SKM-1 treated with dmso at 0.1 percent for 144 hours (cell line): ENCODE data around the gene AP2A1.
"Not testable (repeated sequence)": the region's sequence is repeated elsewhere in the genome, so short reads cannot be mapped to it uniquely, and the experiment has no call there.

Experiments
- DNase-seq: peaks from one replicate; lab custom pipeline; 2025; ENCODE audit not compliant: unreplicated experiment; lab: John Stamatoyannopoulos, UW

AP2A1 gene

DNA sequence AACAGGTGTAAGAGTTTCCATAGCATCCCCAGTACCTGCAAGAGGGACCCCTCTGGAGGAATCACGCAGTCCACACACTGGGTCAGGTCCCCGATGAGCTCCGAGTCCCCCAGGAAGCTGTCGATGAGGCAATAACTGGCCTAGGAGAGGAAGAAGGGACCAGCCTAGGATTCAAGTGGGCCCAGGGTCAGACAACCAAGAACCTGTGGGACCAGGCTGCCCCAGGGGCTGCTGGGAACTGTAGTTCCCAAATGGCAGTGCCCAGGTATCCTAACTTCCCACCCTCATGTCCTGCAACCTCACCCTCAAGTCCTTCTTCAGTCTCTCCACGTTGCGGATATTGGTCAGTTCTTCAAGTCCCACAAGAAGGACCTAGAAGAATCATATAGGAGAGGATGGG, 44.5 kb downstream of the AP2A1 start:
- DNase-seq, result no peak

DNA sequence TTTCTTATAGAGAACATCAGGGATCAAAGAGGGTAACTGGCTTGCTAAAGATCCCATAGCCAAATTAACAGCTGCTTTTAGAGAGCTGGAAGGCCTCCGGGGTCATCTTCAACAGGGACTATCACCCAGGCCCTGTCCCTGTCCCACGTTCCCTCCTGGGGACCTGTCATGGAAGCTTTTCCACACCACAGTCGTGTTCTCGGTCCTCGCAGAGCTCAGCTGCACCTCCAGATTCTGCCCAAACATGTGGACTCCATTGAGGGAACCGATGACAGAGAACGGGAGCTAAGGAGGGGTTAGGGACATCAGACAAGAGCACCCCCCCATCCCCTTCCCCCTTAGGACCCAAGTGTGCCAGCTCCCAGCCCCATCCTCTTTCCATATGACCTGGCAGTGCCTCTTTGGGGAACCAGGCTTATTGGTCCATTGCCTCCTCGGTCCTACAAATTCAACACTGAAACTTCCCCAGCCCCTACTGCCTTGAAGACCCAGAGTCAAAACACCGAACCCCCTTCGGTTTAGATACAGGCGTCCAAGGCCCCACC, 45.7 kb downstream of the AP2A1 start:
- DNase-seq, result no peak

DNA sequence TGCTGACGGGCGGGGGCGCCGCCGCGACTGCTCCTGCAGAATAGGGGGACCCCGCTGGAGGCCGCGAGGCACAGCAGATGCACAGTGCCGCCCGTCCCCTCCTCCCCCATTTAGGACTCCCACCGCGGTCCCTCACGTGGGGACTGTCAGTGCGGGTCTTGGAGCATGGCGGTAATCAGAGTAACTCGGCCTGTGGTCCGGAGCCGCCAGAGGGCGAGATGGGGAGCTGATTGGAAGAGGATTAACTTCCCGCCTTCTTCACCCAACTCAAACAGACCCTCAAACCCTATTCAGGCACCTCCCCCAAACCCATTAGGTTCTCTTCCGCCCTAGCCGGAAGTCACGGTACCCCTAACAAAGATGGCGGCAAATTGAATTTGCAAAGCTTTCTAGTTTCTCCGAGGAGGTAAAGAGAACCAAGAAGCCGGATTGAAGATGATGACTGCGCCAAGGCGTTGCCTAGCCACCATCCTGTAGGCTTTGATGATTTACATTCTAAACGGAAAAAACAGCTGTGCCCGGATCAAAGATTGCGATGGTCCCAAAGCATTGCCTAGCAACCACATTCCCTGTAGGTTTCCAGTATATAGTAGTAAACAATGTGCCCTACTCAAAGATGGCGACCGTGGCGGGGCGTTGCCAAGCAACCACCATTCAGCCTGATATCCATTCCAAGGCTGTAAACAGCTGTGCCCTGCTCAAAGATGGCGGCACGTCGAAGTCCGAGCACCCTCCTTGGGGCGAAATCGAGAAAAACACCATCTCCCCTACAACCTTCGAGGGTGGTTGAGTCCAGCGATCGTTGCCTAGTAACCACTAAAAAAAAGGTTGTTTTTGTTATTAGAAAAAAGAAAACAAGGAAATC, 46.4 kb downstream of the AP2A1 start, which contains the start of gene FUZ:
FUZ (minus strand) TSS at position 296 of the 865 bp plus-strand sequence; CDS start at position 110, 186 bp downstream.
- no peak for DNase-seq

DNA sequence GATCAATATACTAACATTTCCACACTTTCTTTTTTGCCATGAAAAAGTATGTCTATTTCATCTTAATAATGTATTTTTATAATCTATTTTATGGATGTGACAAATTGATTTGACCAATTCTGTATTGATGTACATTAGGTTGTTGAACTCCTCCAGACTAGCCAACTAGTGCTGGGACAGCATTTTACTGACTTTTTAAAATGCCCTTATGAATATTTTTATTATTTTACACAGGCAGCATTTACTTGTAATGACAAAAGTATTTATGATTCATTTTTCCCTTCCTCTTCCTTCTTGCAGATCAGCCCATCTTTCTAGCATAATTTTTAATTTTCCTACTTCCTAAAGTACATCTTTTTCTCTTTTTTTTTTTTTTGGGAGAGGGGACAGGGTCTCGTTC, 47.2 kb downstream of the AP2A1 start:
- no peak for DNase-seq

DNA sequence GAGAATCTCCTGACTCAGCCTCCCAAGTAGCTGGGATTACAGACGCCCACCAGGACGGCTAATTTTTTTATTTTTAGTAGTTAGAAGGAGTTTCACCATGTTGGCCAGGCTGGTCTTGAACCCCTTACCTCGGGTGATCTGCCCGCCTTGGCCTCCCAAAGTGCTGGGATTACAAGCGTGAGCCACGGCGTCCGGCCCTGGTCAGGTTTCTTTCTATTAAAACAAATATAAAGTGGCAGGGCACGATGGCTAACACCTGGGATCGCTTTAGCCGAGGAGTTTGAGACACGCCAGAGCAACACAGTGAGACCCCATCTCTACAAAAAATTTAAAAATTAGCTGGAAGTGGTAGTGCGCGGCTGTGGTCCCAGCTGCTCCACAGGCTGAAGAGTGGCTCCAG, 49.8 kb downstream of the AP2A1 start:
- no peak for DNase-seq

DNA sequence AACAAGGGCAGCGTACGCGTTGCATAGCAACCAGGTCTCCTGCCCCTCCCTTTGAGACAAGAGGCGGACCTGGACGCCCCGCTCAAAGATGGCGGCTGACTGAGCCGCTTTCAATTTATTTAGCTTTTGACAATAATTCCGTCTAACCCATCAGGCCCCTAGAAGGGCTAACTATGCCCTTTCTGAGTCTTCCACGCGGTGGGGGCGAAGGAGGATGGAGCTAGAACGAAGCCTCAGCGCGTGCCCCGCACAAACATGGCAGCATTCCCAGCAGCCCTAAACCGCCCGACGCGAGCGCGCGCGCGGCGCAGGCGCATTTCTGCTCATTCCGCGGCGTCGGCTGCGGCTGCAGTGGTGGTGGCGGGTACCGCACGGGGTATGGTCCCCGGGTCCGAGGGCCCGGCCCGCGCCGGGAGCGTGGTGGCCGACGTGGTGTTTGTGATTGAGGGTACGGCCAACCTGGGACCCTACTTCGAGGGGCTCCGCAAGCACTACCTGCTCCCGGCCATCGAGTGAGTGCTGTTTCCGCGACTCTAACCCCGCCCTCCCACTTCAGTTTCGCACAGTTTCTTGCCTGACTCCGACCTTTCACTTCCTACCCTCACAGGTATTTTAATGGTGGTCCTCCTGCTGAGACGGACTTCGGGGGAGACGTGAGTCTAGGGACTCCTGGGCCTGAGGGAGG, 51.3 kb downstream of the AP2A1 start, which contains the start of gene MED25:
MED25 (plus strand) TSS at position 326 of the 685 bp plus-strand sequence; CDS start at position 379, 53 bp downstream.
- peak; percentile 63 for DNase-seq

DNA sequence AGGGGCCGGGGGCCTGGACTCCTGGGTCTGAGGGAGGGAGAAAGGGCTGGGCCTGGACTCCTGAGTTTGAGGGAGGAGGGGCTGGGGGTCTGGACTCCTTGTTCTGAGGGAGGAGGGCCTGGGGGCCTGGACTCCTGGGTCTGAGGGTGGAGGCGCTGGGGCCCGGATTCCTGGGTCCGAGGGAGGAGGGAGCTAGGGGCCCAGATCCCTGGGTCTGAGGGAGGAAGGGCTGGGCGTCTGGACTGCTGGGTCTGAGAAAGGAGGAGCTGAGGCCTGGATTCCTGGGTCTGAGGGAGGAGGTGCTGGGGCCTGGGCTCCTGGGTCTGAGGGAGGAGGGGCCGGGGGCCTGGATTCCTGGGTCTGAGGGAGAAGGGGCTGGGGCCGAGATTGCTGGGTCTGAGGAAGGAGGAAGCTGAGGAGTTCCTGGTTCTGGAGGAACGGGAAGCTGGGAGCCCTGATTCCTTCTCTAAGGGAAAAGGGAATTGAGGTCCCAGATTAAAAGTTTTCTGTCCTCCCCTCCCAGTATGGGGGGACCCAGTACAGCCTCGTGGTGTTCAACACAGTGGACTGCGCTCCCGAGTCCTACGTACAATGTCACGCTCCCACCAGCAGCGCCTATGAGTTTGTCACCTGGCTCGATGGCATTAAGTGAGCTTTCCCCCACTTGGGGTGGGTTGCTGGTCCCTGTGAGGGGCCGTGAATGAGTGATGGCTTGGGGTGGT, 52.0 kb downstream of the AP2A1 start:
- no peak for DNase-seq

DNA sequence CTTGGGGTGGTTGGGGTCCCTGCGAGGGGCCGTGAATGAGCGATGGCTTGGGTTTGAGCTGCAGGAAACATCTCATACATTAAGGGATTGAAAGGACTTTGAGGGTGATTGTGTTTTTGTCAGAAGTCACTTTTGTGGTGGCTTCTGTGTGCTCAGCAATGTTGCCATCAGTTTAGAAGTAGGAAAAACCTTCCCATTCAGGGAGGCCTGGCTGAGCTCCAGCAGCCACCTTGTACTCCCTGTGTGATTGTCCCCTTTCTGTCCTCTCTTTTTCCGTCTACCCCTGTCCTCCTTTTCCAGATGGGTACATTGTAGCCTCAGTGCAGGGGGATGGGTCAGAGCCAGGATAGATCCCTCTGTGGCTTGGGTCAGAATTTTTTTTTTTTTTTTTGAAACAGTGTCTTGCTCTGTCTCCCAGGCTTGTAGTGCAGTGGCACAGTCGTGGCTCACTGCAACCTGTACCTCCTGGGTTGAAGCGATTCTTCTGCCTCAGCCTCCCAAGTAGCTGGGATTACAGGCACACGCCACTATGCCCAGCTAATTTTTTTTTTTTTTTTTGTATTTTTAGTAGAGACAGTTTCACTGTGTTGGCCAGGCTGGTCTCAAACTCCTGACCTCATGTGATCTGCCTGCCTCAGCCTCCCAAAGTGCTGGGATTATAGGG, 52.8 kb downstream of the AP2A1 start:
- not testable (repeated sequence) for DNase-seq

DNA sequence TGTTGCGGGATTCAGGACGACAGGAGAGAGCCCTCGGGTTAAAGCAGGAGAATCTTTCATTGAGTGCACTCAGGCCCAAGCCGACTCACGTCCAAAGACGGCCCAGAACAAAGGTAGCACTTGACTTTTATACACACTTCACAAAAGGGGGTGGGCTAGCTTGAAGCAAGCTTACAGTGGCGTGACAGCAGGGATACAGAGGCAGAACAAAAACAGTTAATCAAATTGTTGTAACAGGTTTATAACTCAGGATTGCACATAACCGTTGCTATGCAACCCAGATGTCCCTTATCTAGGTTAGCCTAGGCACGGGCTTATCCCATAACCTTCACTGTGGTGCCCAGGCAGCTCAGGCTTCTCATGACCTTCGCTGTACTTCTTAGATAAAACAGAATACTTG, 53.3 kb downstream of the AP2A1 start:
- DNase-seq, result no peak

DNA sequence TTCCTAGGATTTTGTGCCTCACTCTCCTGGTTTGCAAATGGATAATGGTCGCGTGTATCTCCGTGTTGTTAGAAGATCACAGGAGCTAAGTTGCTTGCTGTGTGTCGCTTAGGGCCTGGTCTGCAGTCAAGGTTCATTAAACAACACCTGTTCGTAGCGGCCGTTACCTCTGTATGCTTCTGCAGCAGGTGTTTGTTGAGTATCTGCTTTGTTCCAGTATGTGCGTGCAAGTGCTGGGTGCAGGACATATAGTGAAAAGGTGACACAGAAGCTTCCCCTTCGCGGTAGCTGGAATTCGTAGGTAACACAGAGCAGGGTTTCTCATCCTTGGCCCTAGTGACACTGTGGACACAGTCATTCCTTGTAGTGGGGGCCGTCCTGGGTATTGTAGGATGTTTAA, 56.7 kb downstream of the AP2A1 start:
- DNase-seq, result no peak

DNA sequence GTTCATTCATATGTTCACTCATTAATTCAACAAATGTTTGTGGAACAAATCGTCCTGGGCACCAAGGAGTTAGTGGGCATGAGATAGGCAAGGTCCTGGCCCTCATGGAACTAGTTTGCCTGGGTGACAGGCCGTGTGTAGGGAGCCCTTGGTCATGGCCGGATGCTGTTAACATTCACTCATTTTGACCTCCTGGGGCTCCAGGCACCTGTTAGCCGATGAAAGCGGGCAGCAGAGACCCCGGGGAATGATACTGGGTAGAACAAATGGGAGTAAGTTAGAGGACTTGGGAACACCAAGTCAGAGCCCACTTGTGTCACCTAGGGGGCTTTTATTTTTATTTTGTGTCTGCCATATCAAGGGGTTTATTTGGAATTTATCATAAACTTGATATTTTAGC, 57.9 kb downstream of the AP2A1 start:
- no peak for DNase-seq

DNA sequence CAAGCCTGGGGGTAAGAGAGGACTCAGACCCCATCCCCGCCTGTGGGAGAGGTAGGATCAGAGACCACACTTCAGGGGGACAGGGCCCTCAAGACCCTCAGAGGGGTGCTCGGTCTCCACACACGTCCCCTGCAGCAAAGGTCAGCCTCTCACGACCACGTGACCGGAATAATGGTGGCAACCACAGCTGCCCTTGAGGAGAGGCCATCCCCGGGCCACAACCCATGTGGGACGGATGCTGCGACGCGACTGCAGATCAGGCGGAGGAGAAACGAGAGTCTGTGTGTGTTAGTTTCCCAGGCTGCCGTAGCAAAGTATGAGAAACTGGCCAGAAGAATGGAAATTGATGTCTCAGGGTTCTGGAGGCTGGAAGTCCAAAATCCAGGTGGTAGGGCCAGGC, 60.2 kb downstream of the AP2A1 start:
- DNase-seq, result no peak

DNA sequence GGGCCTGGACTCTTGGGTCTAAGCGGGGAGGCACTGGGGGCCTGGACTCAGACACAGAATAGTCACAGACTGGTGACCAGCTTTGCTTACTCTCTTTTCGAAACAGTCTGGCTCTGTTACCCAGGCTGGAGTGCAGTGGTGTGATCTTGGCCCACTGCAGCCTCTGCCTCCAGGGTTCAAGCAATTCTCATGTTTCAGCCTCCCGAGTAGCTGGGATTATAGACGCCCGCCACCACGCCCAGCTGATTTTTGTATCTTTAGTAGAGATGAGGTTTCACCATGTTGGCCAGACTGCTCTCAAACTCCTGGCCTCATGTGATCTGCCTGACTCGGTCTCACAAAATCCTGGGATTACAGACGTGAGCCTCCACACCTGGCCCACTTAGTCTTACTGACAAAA, 62.4 kb downstream of the AP2A1 start:
- DNase-seq, result no peak

DNA sequence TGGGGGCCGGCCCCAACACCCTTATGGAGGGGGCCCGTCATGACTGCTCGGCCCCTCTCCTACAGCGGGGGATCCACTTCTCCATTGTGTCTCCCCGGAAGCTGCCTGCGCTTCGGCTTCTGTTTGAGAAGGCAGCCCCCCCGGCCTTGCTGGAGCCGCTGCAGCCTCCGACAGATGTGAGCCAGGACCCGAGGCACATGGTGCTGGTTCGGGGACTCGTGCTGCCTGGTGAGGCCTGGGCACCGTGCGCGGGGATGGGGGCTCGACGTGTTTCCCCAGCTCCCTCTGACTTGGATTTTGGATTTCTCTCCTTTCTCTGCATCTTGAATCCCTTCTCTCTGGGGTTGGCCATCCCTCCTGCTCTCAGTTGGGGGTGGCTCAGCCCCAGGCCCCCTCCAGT, 62.9 kb downstream of the AP2A1 start:
- no peak for DNase-seq

DNA sequence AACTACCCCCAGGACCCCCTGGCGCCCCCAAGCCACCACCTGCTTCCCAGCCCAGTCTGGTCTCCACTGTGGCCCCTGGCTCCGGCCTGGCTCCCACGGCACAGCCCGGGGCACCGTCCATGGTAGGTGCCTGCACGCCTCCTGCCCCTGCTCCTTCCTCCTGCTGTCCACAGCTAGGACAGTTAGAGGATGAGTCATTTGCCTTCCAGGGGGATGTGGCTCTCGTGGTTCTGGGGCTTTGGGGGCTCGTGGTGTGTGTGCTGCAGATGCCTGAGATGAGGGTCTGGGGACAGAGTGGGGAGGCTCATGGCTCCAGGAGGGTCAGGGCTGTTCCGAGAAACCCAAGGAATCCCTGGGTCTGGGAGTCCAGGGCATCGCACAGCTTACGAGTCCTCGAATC, 64.0 kb downstream of the AP2A1 start:
- DNase-seq, result no peak

DNA sequence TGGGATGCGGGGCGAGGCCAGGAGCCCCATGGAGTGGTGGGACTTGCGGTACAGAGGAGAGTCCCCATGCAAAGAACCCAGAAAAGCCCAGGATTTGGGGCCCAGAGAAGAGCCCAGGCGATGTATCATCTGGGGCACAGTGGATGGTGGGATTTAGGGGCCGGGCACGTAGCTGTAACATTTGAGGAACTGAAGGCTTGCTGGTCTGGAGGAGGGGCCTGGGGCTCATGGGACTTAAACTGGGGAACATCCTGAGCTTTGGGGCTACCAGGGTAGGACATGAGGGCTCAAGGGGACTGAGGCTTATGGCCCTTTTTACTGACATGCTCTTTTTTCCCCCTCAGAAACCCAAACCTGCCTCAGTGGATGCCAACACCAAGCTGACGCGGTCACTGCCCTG, 64.8 kb downstream of the AP2A1 start:
- no peak for DNase-seq

DNA sequence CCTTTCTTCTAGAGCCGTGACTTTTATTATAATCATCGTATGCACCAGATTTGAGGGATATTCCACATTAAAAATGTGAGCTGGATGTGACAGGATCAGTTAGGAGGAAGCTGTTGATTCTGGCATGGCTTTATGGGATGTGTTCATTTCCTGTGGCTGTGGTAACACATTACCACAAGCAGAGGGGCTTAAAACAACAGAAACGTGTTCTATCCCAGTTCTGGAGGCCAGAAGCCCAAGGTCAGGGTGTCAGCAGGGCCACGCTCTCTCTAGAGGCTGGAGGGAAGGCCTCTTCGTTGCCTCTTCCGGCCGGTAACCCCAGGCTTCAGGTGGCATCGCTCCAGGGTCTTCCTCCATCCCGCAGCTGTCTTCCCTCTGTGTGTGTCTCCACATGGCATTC, 65.8 kb downstream of the AP2A1 start:
- DNase-seq, result no peak

DNA sequence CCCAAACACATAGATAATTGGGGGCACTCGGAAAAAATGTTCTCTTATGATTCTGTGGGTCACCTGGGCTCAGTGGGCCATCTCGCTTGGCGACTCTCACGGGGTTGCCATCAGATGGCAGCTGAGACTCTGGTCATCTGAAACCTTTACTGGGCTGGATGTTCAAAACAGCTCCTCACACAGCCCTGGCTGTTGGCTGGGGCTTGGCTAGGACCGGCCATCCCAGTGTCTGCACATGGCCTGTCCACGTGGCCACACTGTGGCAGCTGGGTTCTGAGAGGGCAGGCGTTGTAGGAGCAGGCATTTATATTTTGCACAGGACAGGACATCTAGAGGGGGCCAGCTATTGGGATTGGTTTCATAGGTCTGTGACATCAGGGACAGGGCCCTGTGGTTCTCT, 66.8 kb downstream of the AP2A1 start:
- no peak for DNase-seq

DNA sequence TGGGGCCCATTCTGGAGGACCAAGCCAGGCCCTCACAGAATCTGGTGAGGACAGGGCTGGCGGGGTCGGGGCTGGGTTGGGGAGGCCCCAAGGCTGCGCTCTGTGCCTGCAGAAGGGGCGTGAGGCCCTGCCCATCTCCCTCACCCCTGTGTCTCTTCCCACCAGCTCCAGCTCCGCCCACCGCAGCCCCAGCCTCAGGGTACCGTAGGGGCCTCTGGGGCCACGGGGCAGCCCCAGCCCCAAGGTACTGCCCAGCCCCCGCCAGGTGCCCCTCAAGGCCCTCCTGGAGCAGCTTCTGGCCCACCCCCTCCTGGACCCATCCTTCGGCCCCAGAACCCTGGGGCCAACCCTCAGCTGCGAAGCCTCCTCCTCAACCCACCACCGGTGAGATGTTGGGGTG, 68.8 kb downstream of the AP2A1 start:
- DNase-seq, result no peak

DNA sequence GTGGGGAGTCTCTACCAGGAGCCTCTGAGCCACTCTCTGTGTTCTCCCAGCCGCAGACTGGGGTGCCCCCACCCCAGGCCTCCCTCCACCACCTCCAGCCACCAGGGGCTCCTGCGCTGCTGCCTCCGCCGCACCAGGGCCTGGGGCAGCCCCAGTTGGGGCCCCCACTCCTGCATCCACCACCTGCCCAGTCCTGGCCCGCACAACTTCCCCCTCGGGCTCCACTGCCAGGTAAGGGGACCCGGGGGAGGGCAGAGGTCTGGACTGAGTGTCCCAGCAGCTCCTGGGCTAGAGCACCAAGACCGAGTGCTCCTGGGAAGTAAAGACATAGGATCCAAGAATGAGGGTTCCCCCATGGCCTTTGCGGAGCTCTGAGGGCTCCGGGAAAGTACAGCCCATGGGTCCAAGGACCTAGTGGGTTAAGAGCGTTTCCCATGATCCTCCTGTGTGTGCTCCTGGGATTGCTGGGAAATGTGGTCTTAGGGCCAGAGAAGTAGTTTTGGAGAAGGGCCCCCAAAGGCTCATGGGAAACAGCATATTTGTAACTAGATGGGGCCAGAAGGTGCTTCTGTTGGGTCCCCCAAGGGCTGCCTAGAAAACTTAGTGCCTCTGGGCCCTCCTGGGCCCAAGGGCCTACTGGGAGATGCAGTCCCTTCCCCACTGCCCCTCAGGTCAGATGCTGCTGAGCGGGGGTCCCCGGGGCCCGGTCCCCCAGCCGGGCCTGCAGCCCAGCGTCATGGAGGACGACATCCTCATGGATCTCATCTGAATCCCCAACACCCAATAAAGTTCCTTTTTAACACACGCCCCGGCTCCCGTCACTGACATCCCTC, 69.6 kb downstream of the AP2A1 start:
- no peak for DNase-seq
